Endothelial cell of umbilical vein (primary cell): Measurements from ENCODE around the gene AIG1. TPM values are rescaled to one million over a fixed set of nuclear protein-coding genes. Genes with fewer than 3 reads are reported as not detected.

Experiments used
- BruUV-seq: library from RNA; stranded (reverse); fragments of 400-500 nt; replicated peaks from 2 replicates; lab custom pipeline; 2021; lab: Mats Ljungman, UMichigan
- CTCF ChIA-PET: fragments of 300-600, 350-600 bp; sonication (Branson Sonifier 250); formaldehyde crosslinking; loops from one replicate; lab custom pipeline; 2021; ENCODE audit warnings: antibody characterized with exemption, inconsistent platforms; lab: Charles Lee
- POLR2A ChIA-PET: fragments of 300-600, 350-600 bp; sonication (Branson Sonifier 250); formaldehyde crosslinking; loops from one replicate; lab custom pipeline; 2021; ENCODE audit warnings: antibody characterized with exemption, inconsistent platforms; lab: Charles Lee
- DNase-seq: peaks from one replicate; pipeline ENCODE4 v3.0.0-alpha.2; 2011; ENCODE audit warnings: low read depth, low spot score
- FAIRE-seq: peaks from 2 replicates; lab custom pipeline; 2011; peaks lifted over from hg19 to GRCh38; lab: Jason Lieb, UNC
- H2AFZ ChIP-seq: 2 replicates; pipeline ENCODE4 v1.6.0; 2012; ENCODE audit warnings: low read depth, low read length, control low read depth, inconsistent platforms
- H3K27ac ChIP-seq: 2 replicates; pipeline ENCODE4 v1.5.1; 2011; ENCODE audit warnings: low read depth, mild to moderate bottlenecking, control low read depth, low read length, moderate library complexity; ENCODE audit not compliant: insufficient read depth
- H3K27me3 ChIP-seq, 2 experiments: 2 replicates each; pipeline versions ENCODE4 v1.6.0 to v1.6.1; 2011; ENCODE audit warnings: low read length in 2 of 2, mixed read lengths in 1 of 2; ENCODE audit not compliant: control insufficient read depth in 2 of 2, insufficient read depth in 2 of 2
- H3K36me3 ChIP-seq, 2 experiments: 2 replicates in 1 of 2; 3 replicates in 1 of 2; pipeline ENCODE4 v1.5.1; 2011; ENCODE audit warnings: low read length in 2 of 2, mild to moderate bottlenecking in 1 of 2, moderate library complexity in 1 of 2; ENCODE audit not compliant: control insufficient read depth in 2 of 2, insufficient read depth in 2 of 2; ENCODE audit errors: extremely low read depth in 1 of 2
- H3K4me1 ChIP-seq: 3 replicates; pipeline ENCODE4 v1.5.1; 2011; ENCODE audit warnings: mild to moderate bottlenecking, low read length; ENCODE audit not compliant: control insufficient read depth, insufficient read depth; ENCODE audit errors: extremely low read depth
- H3K4me2 ChIP-seq: 2 replicates; pipeline ENCODE4 v1.6.1; 2011; ENCODE audit warnings: low read length, control low read depth, mixed read lengths; ENCODE audit not compliant: insufficient read depth
- H3K4me3 ChIP-seq, 3 experiments: fragments of 200-600 bp in 1 of 3; sonication (generic), shearing (Covaris generic) in 1 of 3; replicated peaks in 1 of 3; 2 replicates each; pipeline ENCODE4 v1.5.1; 2011 to 2016; ENCODE audit warnings: control low read depth in 3 of 3, low read length in 3 of 3, mild to moderate bottlenecking in 2 of 3, inconsistent platforms in 1 of 3, low read depth in 1 of 3, moderate library complexity in 1 of 3; ENCODE audit not compliant: insufficient read depth in 1 of 3
- H3K79me2 ChIP-seq: 2 replicates; pipeline ENCODE4 v1.6.0; 2012; ENCODE audit warnings: low read length, inconsistent platforms; ENCODE audit not compliant: control insufficient read depth, insufficient read depth
- H3K9ac ChIP-seq: replicated peaks from 2 replicates; pipeline ENCODE3; 2011; ENCODE audit warnings: low read length, control low read depth; ENCODE audit not compliant: insufficient read depth; ENCODE audit errors: extremely low read depth
- H3K9me1 ChIP-seq: replicated peaks from 3 replicates; pipeline ENCODE4 v1.6.0; 2011; ENCODE audit warnings: mild to moderate bottlenecking, low read length; ENCODE audit not compliant: control insufficient read depth, insufficient read depth; ENCODE audit errors: extremely low read depth
- H3K9me3 ChIP-seq: replicated peaks from 2 replicates; pipeline ENCODE4 v1.5.1; 2012; ENCODE audit warnings: low read length, inconsistent platforms; ENCODE audit not compliant: control insufficient read depth, insufficient read depth
- H4K20me1 ChIP-seq: replicated peaks from 2 replicates; pipeline ENCODE3; 2011; ENCODE audit warnings: mild to moderate bottlenecking, low read length; ENCODE audit not compliant: control insufficient read depth, insufficient read depth; ENCODE audit errors: extremely low read depth
- CTCF ChIP-seq, 2 donors: IDR thresholded peaks; 1 replicate in 1 of 2; 2 replicates in 1 of 2; pipeline ENCODE4 v1.5.1; 2011; ENCODE audit warnings: low read length in 2 of 2, mild to moderate bottlenecking in 2 of 2, moderate library complexity in 2 of 2, control low read depth in 1 of 2, inconsistent platforms in 1 of 2, low read depth in 1 of 2; ENCODE audit not compliant: insufficient read depth in 1 of 2; ENCODE audit errors: extremely low read depth in 1 of 2
- EZH2 ChIP-seq: IDR thresholded peaks from 2 replicates; pipeline ENCODE4 v1.6.1; 2012; ENCODE audit warnings: borderline replicate concordance, low read depth, mild to moderate bottlenecking, moderate library complexity, low read length, inconsistent platforms; ENCODE audit not compliant: severe bottlenecking
- FOS ChIP-seq: IDR thresholded peaks from 2 replicates; pipeline ENCODE4 v1.6.1; 2011; ENCODE audit warnings: mild to moderate bottlenecking, low read length, moderate library complexity, borderline replicate concordance; ENCODE audit not compliant: insufficient read depth
- GATA2 ChIP-seq: IDR thresholded peaks from 2 replicates; pipeline ENCODE4 v1.7.0; 2011; ENCODE audit warnings: low read depth, mild to moderate bottlenecking, moderate library complexity, mixed read lengths, low read length; ENCODE audit not compliant: insufficient read length, insufficient read depth
- JUN ChIP-seq: IDR thresholded peaks from 2 replicates; pipeline ENCODE4 v1.6.1; 2011; ENCODE audit warnings: borderline replicate concordance, low read depth; ENCODE audit not compliant: insufficient read length, insufficient read depth
- MAX ChIP-seq: IDR thresholded peaks from 2 replicates; pipeline ENCODE4 v1.6.1; 2011; ENCODE audit not compliant: insufficient read depth, insufficient read length
- MYC ChIP-seq: IDR thresholded peaks from one replicate; pipeline ENCODE4 v1.6.1; 2011; ENCODE audit warnings: mild to moderate bottlenecking, low read depth, low read length
- POLR2A ChIP-seq: IDR thresholded peaks from 2 replicates; pipeline ENCODE4 v1.6.1; 2012; ENCODE audit warnings: low read depth, mild to moderate bottlenecking, control low read depth, low read length
- POLR2AphosphoS5 ChIP-seq: IDR thresholded peaks from 2 replicates; pipeline ENCODE4 v1.6.1; 2012; ENCODE audit warnings: low read depth, mild to moderate bottlenecking, control low read depth, low read length, moderate library complexity; ENCODE audit not compliant: insufficient read depth
- dilution Hi-C: fragments of 300-500 bp; cut with MboI; formaldehyde crosslinking; loops from one replicate; pipeline ENCODE4 v1.15.0; 2019; ENCODE audit warnings: low sequenced_read_pairs; ENCODE audit not compliant: extremely low pct_ligation_motif_present
- intact Hi-C: fragments of 100-400 bp; cut with micrococcal nuclease; formaldehyde crosslinking; loops from one replicate; pipeline ENCODE4 v1.10.0; 2022
- polyA plus RNA-seq, 4 experiments: library from polyadenylated mRNA; depleted of rRNA in 3 of 4; stranded (reverse) in 3 of 4; unstranded in 1 of 4; fragments of >200 nt; gene quantifications; 2 replicates each; pipeline versions ENCODE4 v1.2.1 to v1.2.3, GENCODE V29; 2011 to 2012; ENCODE audit warnings: missing spikeins in 1 of 4
- total RNA-seq: library from RNA; stranded (reverse); gene quantifications from 2 replicates; pipeline ENCODE4 v1.2.3, GENCODE V29; 2021

The AIG1 gene
- total and polyA plus RNA-seq, 2 donors (not counting 3 experiments of a cell fraction or from before 2014, with no cell fraction given) = 17.7 to 22.7 TPM

- Histone ChIP-seq H3K9me1 (no peaks in the 10 kb centered on the region), H3K27me3 (peaks cover 3 to 4% of the 10 kb centered on the region in 2 experiments), H4K20me1 (no peaks in the 10 kb centered on the region), H3K36me3 (no peaks in the 10 kb centered on the region), H3K9ac (no peak overlapping the region), H3K4me2 (no peak overlapping the region), H2AFZ (no peak overlapping the region), H3K79me2 (no peaks in the 10 kb centered on the region), H3K9me3 (no peaks in the 10 kb centered on the region), H3K4me1 (no peaks in the 10 kb centered on the region), H3K4me3 (no peak overlapping the region), H3K27ac (no peak overlapping the region)
- TF ChIP-seq MYC = no peak
- no peak for TF ChIP-seq EZH2
- TF ChIP-seq JUN = no peak
- TF ChIP-seq POLR2A = no peak
- TF ChIP-seq POLR2AphosphoS5 = no peak
- no peak for TF ChIP-seq MAX
- no peak for TF ChIP-seq CTCF (IDR thresholded peaks at IDR 0.05; ENCODE audit: extremely low read depth in 1 of 2, insufficient read depth in 1 of 2, low read depth in 1 of 2, low read length in 2 of 2)
- no peak for TF ChIP-seq FOS
- no peak for TF ChIP-seq GATA2
- ChIA-PET CTCF (interaction anchor here (1.2 to 1.6 kb wide), 3 partner anchors 10 to 302 kb away, joined by 3 to 5 read pairs (median 5); no protein-coding TSS in a partner anchor), POLR2A (no interaction called here)
- intact Hi-C loops = no loop called here
- dilution Hi-C loops = no loop called here
- no TSS peak for BruUV-seq
- no peak for DNase-seq
- no peak for FAIRE-seq
Measured at GRCh38 chr6:143049611-143050010, 11.1 kb upstream of the AIG1 start.
